ENCODE measurements around the gene ZHX3. TPM values are rescaled to one million over a fixed set of nuclear protein-coding genes. Genes with fewer than 3 reads are reported as not detected.

The ZHX3 gene
- total and polyA plus RNA-seq, 8 donors = 6.6 to 59.3 (median 18.7) TPM

DNA sequence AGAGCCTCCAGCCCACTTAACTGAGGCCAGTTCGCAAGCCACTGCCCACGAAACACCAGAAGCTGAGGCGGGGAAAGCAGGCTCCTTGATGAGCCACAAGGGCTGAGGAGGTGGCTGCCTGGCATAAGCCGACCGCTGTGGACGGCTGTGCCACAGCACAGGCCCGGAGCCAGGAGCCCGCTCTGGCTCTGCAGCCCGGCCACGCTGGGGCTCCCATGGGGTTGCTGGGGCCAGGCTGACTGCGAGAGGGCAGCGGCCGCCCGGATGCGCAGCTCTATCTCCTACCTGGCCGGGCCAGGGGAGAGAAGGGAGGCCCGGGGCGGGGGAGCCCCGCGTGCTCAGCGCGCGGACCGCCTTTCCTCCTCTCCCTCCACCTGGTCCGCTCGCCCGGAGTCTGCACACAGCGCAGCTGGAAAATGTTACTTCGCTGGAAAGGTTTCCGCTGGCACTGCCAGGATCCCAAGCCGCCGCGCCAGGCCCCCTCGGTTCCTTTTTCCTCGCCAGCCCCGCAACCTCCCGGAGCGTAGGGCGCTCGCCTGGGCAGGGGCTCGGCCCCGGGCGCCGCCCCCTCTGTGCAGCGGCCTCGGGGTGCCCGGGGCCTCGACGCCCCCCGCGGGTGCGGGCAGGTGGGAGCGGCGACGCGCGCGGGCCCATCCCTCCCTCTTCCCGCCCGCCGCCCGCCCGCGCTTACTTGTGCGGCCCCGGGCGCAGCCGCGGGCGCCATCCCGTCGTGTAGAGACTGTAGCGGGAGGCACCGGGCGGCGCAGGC lies 48.4 kb upstream of the ZHX3 start:
- intact Hi-C loops (cut with DNase I; ENCODE audit: low total_unique reads) = no loop called here
- DNase-seq = peak in 1 of 2 donors; percentile 57
- Histone ChIP-seq H3K27ac (no peak overlapping the region), H3K4me1 (peaks cover 7 to 19% (median 14%) of the 10 kb centered on the region in 4 donors), H3K27me3 (peaks cover 0 to 68% (median 36%) of the 10 kb centered on the region in 3 donors), H3K4me3 (peak overlapping the region; percentile 40 to 51 (median 46)), H3K36me3 (no peaks in the 10 kb centered on the region), H3K9me3 (peaks cover 0 to 3% (median 2%) of the 10 kb centered on the region in 4 donors)
- 5 to 45% (median 7%) methylated on average over 3 to 75 of the region's 76 CpGs for WGBS, 5 donors
- TF ChIP-seq POLR2A (IDR thresholded peaks at IDR 0.05) (no peak), POLR2AphosphoS5 (IDR thresholded peaks at IDR 0.05) (no peak), EP300 (IDR thresholded peaks at IDR 0.05) (no peak)
- TF ChIP-seq, protein P1, sequence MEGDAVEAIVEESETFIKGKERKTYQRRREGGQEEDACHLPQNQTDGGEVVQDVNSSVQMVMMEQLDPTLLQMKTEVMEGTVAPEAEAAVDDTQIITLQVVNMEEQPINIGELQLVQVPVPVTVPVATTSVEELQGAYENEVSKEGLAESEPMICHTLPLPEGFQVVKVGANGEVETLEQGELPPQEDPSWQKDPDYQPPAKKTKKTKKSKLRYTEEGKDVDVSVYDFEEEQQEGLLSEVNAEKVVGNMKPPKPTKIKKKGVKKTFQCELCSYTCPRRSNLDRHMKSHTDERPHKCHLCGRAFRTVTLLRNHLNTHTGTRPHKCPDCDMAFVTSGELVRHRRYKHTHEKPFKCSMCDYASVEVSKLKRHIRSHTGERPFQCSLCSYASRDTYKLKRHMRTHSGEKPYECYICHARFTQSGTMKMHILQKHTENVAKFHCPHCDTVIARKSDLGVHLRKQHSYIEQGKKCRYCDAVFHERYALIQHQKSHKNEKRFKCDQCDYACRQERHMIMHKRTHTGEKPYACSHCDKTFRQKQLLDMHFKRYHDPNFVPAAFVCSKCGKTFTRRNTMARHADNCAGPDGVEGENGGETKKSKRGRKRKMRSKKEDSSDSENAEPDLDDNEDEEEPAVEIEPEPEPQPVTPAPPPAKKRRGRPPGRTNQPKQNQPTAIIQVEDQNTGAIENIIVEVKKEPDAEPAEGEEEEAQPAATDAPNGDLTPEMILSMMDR (IDR thresholded peaks at IDR 0.05) = no peak

DNA sequence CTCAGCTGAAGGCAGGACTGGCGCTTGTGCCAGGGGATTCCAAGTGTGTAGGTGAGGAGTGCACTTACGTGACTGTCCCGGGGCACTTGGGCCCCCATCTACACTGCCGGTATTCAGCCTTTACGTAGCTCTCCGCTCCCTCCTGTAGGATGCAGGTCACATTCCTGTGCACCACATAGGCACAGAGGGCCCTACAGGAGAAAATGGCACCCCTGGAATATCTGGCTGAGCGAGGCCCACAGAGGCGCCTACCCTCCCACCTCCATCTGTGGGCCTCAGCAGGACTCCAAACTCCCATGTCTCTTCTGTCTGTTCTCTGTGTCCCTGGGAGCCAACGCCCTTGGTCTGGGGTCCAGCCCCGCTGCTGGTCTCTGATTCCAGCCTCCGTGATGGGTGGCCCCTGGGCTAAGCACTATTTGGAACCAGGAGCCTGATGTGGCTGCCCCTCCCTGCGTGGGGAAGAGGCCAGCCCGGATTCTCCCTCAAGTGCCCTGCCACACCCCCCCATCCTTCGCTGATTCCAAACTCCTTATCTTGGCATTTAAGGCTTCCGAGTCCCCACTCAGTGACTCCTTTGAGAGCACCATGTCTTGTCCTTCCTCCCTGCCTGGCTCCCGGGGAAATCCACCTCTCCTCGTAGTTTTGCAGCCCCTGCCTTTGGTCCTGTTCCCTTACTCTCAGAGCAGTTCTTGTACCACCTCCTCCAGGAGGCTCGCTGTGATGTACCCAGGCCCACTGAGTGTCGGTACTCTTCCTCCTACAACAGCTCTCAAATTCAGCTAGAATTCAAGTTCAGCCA lies 47.6 kb upstream of the ZHX3 start:
- intact Hi-C loops (cut with DNase I; ENCODE audit: low total_unique reads) = no loop called here
- 79 to 83% (median 82%) methylated on average over 18 to 19 of the region's 19 CpGs for WGBS, 5 donors
- Histone ChIP-seq H3K4me3 (peak overlapping the region; percentile 40 to 51 (median 46)), H3K4me1 (peaks cover 7 to 19% (median 14%) of the 10 kb centered on the region in 4 donors), H3K36me3 (no peaks in the 10 kb centered on the region), H3K27me3 (peaks cover 0 to 68% (median 36%) of the 10 kb centered on the region in 3 donors), H3K9me3 (no peaks in the 10 kb centered on the region), H3K27ac (no peak overlapping the region)
- DNase-seq = no peak
- TF ChIP-seq POLR2AphosphoS5 (IDR thresholded peaks at IDR 0.05) (no peak), POLR2A (IDR thresholded peaks at IDR 0.05) (no peak), EP300 (IDR thresholded peaks at IDR 0.05) (no peak)
- TF ChIP-seq, protein P1 (IDR thresholded peaks at IDR 0.05) = no peak

DNA sequence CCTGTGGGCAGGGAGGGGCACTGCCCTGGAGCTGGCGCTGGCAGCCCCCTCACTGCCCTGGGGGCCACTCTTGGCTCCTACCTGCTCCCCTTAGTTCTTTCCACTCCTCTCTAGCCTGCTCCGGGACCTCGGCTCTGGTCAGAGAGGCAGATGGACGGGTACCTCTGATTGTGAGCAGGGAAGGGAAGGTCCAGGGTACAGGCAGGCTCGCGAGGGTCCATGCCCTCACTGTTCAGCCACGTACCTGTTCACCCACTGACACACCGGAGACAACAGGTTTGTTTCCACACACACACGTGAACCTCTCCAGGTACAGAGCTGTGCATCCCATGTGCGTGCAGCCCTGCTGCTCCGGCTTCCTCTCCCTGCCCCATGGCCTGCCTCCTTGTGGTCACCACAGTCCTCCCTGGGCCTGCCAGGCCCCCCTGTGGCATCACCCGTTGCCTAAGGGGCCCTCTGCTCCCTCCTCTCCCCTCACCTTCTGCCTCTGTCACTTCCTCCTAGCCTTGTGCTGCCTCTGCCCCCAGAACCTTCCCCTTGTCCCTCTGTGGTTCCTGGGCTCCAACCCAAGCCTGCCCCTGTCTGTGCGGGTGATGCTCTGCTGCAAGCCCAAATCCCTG lies 46.8 kb upstream of the ZHX3 start:
- peaks cover 0 to 67% (median 36%) of the 10 kb centered on the region in 3 donors for H3K27me3 ChIP-seq
- no peak for DNase-seq
- 70 to 86% (median 84%) methylated on average over 13 of the region's 13 CpGs for WGBS, 5 donors
- H3K4me3 ChIP-seq = no peak overlapping the region
- no peaks in the 10 kb centered on the region for H3K9me3 ChIP-seq
- intact Hi-C loops (cut with DNase I; ENCODE audit: low total_unique reads) = no loop called here
- peaks cover 7 to 19% (median 14%) of the 10 kb centered on the region in 4 donors for H3K4me1 ChIP-seq
- H3K36me3 ChIP-seq = peaks cover 0 to 7% (median under 1%) of the 10 kb centered on the region in 4 donors
- TF ChIP-seq POLR2A (IDR thresholded peaks at IDR 0.05) (no peak), EP300 (IDR thresholded peaks at IDR 0.05) (no peak), POLR2AphosphoS5 (IDR thresholded peaks at IDR 0.05) (no peak)
- TF ChIP-seq, protein P1 (IDR thresholded peaks at IDR 0.05) = no peak
- H3K27ac ChIP-seq = no peak overlapping the region

DNA sequence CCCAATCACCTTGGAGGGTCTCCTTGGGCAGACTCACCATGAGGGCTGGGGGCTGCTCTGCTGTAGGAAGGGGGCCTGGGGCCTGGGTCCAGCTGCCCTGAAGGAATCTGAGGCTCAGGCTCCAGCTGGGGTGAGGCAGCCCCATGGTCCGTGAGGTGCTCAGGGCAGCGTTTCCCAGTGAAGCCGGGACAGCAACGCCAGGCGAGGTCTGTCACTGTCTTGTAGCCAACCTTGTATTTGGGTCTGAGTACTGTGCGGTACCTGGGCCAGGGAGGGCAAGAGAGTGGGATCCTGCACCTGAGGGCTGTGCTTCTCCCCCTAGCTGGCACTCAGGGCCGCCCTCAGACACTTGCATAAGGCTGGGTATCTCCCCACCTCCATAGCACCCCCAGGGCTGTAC lies 46.1 kb upstream of the ZHX3 start:
- DNase-seq = no peak
- peaks cover 0 to 12% (median 6%) of the 10 kb centered on the region in 4 donors for H3K36me3 ChIP-seq

More for the DNA sequence above, 46.1 kb upstream of the ZHX3 start:
- intact Hi-C loops (cut with DNase I; ENCODE audit: low total_unique reads) = no loop called here
- peaks cover 0 to 60% (median 36%) of the 10 kb centered on the region in 3 donors for H3K27me3 ChIP-seq
- peaks cover 7 to 19% (median 14%) of the 10 kb centered on the region in 4 donors for H3K4me1 ChIP-seq
- no peak overlapping the region for H3K4me3 ChIP-seq
- no peaks in the 10 kb centered on the region for H3K9me3 ChIP-seq
- TF ChIP-seq POLR2A (IDR thresholded peaks at IDR 0.05) (no peak), EP300 (IDR thresholded peaks at IDR 0.05) (no peak), POLR2AphosphoS5 (IDR thresholded peaks at IDR 0.05) (no peak)
- TF ChIP-seq, protein P1 (IDR thresholded peaks at IDR 0.05) = no peak
- WGBS, 5 donors = 81 to 93% (median 89%) methylated on average over 7 of the region's 7 CpGs
- no peak overlapping the region for H3K27ac ChIP-seq

Measured in stomach (tissue), 9 donors.